ENCODE data around the gene TMCO4.

TMCO4 gene

DNA sequence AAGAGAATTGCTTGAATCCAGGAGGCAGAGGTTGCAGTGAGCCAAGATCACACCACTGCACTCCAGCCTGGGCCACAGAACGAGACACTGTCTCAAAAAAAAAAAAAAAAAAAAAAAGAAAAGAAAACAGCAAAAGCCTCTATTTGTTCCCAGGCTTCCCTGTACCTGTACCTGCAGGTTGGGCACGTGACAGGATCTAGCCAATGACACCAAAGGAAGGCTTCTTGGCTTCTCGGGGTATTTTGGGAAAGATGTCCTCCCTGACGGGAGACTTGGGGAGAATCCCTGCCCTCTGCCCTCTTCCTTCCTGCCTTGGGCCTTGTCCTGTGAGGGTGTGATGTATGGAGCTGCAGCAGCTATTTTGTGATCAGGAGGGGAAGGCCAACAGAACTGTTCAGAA, 22.8 kb downstream of the TMCO4 start:
- Histone ChIP-seq H3K9me3 (no peaks in the 10 kb centered on the region), H3K36me3 (peaks cover 16% of the 10 kb centered on the region), H3K4me3 (ENCODE audit: low read depth in 1 of 2, low read length in 1 of 2) (no peak overlapping the region), H3K27ac (no peak overlapping the region), H3K27me3 (no peaks in the 10 kb centered on the region), H3K4me1 (ENCODE audit: control insufficient read depth in 1 of 2, insufficient read depth in 1 of 2, low read depth in 1 of 2, low read length in 1 of 2) (no peaks in the 10 kb centered on the region)
- TF ChIP-seq, protein P1, sequence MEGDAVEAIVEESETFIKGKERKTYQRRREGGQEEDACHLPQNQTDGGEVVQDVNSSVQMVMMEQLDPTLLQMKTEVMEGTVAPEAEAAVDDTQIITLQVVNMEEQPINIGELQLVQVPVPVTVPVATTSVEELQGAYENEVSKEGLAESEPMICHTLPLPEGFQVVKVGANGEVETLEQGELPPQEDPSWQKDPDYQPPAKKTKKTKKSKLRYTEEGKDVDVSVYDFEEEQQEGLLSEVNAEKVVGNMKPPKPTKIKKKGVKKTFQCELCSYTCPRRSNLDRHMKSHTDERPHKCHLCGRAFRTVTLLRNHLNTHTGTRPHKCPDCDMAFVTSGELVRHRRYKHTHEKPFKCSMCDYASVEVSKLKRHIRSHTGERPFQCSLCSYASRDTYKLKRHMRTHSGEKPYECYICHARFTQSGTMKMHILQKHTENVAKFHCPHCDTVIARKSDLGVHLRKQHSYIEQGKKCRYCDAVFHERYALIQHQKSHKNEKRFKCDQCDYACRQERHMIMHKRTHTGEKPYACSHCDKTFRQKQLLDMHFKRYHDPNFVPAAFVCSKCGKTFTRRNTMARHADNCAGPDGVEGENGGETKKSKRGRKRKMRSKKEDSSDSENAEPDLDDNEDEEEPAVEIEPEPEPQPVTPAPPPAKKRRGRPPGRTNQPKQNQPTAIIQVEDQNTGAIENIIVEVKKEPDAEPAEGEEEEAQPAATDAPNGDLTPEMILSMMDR (IDR thresholded peaks at IDR 0.05), result no peak

DNA sequence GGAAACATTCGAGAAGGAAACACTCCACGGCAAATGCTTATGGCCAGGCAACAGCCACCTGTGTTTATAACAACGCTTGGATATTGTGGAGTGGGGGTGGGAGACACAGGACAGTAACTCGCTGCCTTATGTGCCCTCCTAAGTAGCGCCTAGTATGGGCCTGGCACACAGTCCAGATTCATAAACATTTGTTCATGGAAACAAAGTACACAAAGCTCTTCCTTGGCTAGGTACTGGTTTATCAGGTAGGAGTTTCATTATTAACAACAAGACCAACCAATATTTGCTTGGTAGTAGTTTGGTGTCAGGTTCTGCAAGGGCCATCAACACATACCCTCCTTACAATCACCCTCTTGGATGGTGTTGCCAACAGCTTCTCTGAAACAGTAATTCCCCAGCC, 23.4 kb downstream of the TMCO4 start:
- Histone ChIP-seq H3K4me3 (ENCODE audit: low read depth in 1 of 2, low read length in 1 of 2) (no peak overlapping the region), H3K9me3 (no peaks in the 10 kb centered on the region), H3K27me3 (no peaks in the 10 kb centered on the region), H3K4me1 (ENCODE audit: control insufficient read depth in 1 of 2, insufficient read depth in 1 of 2, low read depth in 1 of 2, low read length in 1 of 2) (no peaks in the 10 kb centered on the region), H3K36me3 (peaks cover 16% of the 10 kb centered on the region), H3K27ac (no peak overlapping the region)
- TF ChIP-seq, protein P1 (IDR thresholded peaks at IDR 0.05), result no peak

DNA sequence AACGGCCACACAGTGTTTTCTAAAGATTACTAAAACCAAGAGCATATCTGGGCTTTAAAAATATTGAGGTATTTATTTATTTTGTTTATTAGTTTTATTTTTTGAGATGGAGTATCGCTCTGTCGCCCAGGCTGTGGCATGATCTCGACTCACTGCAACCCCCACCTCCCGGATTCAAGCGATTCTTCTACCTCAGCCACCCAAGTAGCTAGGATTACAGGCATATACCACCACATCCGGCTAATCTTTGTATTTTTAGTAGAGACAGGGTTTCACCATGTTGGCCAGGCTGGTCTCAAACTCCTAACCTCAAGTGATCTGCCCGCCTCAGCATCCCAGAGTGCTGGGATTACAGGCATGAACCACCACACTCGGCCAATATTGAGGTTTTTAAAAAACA, 23.9 kb downstream of the TMCO4 start:
- no peak overlapping the region for H3K27ac ChIP-seq
- peaks cover 16% of the 10 kb centered on the region for H3K36me3 ChIP-seq
- no peak overlapping the region for H3K4me3 ChIP-seq (ENCODE audit: low read depth in 1 of 2, low read length in 1 of 2)
- H3K27me3 ChIP-seq, result no peaks in the 10 kb centered on the region
- TF ChIP-seq, protein P1 (IDR thresholded peaks at IDR 0.05), result no peak
- H3K9me3 ChIP-seq, result no peaks in the 10 kb centered on the region
- no peaks in the 10 kb centered on the region for H3K4me1 ChIP-seq (ENCODE audit: control insufficient read depth in 1 of 2, insufficient read depth in 1 of 2, low read depth in 1 of 2, low read length in 1 of 2)

DNA sequence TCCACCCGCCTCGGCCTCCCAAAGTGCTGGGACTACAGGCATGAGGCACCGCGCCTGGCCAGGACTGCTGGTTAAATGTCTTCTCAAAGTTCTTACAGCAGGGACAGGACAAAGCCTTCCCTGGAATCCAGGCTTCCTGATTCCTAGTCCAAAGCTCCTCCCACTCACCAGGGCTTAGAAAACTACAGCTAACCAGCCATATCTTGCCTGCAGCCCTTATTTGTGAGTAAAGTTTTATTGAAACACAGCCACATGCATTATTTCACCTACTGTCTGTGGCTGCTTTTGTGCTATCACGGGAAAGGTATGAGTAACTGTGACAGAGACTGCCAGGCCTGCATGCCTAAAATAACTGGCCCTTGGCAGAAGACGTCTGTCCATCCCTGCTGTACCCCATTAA, 24.4 kb downstream of the TMCO4 start:
- peaks cover 12% of the 10 kb centered on the region for H3K36me3 ChIP-seq
- H3K4me1 ChIP-seq (ENCODE audit: control insufficient read depth in 1 of 2, insufficient read depth in 1 of 2, low read depth in 1 of 2, low read length in 1 of 2), result no peaks in the 10 kb centered on the region
- no peak overlapping the region for H3K4me3 ChIP-seq (ENCODE audit: low read depth in 1 of 2, low read length in 1 of 2)
- H3K9me3 ChIP-seq, result no peaks in the 10 kb centered on the region
- no peaks in the 10 kb centered on the region for H3K27me3 ChIP-seq
- no peak overlapping the region for H3K27ac ChIP-seq
- TF ChIP-seq, protein P1 (IDR thresholded peaks at IDR 0.05), result no peak

DNA sequence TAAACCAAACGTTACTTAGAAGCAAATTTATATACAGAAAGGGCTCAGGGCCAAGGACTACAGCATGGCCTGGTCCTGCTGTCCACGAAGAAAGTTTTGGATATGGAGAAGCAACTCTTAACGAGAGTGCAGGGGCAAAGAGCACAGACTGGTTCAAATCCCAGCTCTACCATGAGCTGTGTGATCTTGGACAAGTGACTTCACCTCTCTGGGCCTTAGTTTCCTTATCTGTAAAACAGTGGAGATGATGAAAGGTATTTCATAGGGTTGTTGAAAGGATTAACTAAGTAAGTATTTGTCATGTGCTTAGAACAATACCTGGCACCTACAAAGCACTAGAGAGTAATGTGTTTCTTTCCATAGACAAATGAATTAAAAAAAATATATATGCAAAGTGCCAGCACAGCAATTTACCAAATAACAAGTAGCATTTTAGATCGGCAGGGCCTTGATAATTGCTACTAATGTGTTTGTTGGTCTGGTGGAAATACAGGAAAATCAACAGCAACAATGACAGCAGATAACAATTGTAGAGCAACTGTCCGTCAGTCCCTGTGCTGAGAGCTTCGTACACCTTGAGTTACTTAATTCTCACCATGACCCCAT, 25.4 kb downstream of the TMCO4 start:
- Histone ChIP-seq H3K27ac (no peak overlapping the region), H3K36me3 (peaks cover 3% of the 10 kb centered on the region), H3K4me1 (ENCODE audit: control insufficient read depth in 1 of 2, insufficient read depth in 1 of 2, low read depth in 1 of 2, low read length in 1 of 2) (no peaks in the 10 kb centered on the region), H3K4me3 (ENCODE audit: low read depth in 1 of 2, low read length in 1 of 2) (no peak overlapping the region), H3K27me3 (no peaks in the 10 kb centered on the region), H3K9me3 (no peaks in the 10 kb centered on the region)
- TF ChIP-seq, protein P1 (IDR thresholded peaks at IDR 0.05), result no peak

DNA sequence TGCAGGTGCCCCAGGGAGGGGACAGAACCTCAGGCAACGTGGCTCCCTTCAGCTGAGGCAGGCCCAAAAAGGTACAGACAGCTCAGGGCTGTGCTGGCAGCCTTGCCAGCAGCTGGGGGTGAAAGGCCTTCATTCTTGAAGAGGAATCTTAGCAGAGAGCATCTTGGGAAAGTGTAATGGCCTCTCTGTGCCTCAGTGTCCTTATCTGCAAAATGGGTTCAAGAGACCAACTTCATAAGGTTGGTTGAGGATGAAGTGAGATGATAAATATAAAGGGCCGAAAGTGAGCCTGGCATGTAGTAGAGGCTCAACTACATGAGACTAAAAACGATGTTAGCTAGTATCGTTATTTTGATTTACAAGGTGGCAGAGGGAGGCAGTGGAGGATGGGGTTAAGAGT, 26.2 kb downstream of the TMCO4 start:
- Histone ChIP-seq H3K4me3 (ENCODE audit: low read depth in 1 of 2, low read length in 1 of 2) (no peak overlapping the region), H3K9me3 (no peaks in the 10 kb centered on the region), H3K27me3 (no peaks in the 10 kb centered on the region), H3K36me3 (no peaks in the 10 kb centered on the region), H3K27ac (no peak overlapping the region), H3K4me1 (ENCODE audit: control insufficient read depth in 1 of 2, insufficient read depth in 1 of 2, low read depth in 1 of 2, low read length in 1 of 2) (no peaks in the 10 kb centered on the region)
- TF ChIP-seq, protein P1 (IDR thresholded peaks at IDR 0.05), result no peak
